Naive thymus-derived CD4-positive, alpha-beta T cell (primary cell): ENCODE data around the gene PLEKHA8. TPM values are rescaled to one million over a fixed set of nuclear protein-coding genes. Genes with fewer than 3 reads are reported as not detected.

ENCODE experiments used
- ATAC-seq: fragments of 150-1000 bp; cut with Tn5 transposase; 2 replicates; pipeline ENCODE4 v1.10.0; 2021; ENCODE audit warnings: mild to moderate bottlenecking, moderate library complexity
- CTCF ChIA-PET: fragments of 350-600 bp; sonication (Branson Sonifier 250); formaldehyde crosslinking; loops from one replicate; lab custom pipeline; 2021; ENCODE audit warnings: antibody characterized with exemption; lab: Charles Lee
- POLR2A ChIA-PET: fragments of 350-600 bp; sonication (Branson Sonifier 250); formaldehyde crosslinking; loops from one replicate; lab custom pipeline; 2021; ENCODE audit warnings: antibody characterized with exemption, inconsistent platforms; lab: Charles Lee
- DNase-seq, 9 donors: peaks; one replicate each; pipeline versions ENCODE4 v3.0.0 to v3.0.0-alpha.2; 2020 to 2022; ENCODE audit warnings: mixed read lengths in 1 of 9
- H3K27ac ChIP-seq: one replicate; pipeline ENCODE4 v1.7.0; 2013; ENCODE audit warnings: mild to moderate bottlenecking, low read depth, low read length, moderate library complexity
- H3K27me3 ChIP-seq, 2 donors: one replicate each; pipeline ENCODE4 v1.7.0; 2013; ENCODE audit warnings: low read length in 2 of 2, mild to moderate bottlenecking in 2 of 2, moderate library complexity in 2 of 2; ENCODE audit not compliant: control insufficient read depth in 2 of 2, insufficient read depth in 2 of 2
- H3K36me3 ChIP-seq, 3 experiments: 1 replicate in 2 of 3; 2 replicates in 1 of 3; pipeline ENCODE4 v1.7.0; 2013; ENCODE audit warnings: low read length in 3 of 3, mild to moderate bottlenecking in 3 of 3, moderate library complexity in 1 of 3; ENCODE audit not compliant: insufficient read depth in 3 of 3, control insufficient read depth in 2 of 3
- H3K4me1 ChIP-seq, 2 donors: one replicate each; pipeline ENCODE4 v1.7.0; 2013; ENCODE audit warnings: low read length in 2 of 2, mild to moderate bottlenecking in 2 of 2, moderate library complexity in 1 of 2; ENCODE audit not compliant: control insufficient read depth in 2 of 2, insufficient read depth in 2 of 2
- H3K4me3 ChIP-seq: 2 replicates; pipeline ENCODE4 v1.7.0; 2013; ENCODE audit warnings: mild to moderate bottlenecking, low read length
- H3K9me3 ChIP-seq, 3 experiments: 1 replicate in 2 of 3; 2 replicates in 1 of 3; pipeline ENCODE4 v1.7.0; 2013; ENCODE audit warnings: low read length in 3 of 3; ENCODE audit not compliant: control insufficient read depth in 2 of 3
- H3K27ac Mint-ChIP-seq, 9 donors: one replicate each; pipeline ENCODE4 v1.8.0; 2020 to 2022; ENCODE audit warnings: mixed read lengths in 9 of 9, mild to moderate bottlenecking in 8 of 9, moderate library complexity in 5 of 9, inconsistent platforms in 2 of 9
- H3K27me3 Mint-ChIP-seq, 5 donors: one replicate each; pipeline ENCODE4 v1.8.0; 2021 to 2022; ENCODE audit warnings: mixed read lengths in 5 of 5, mild to moderate bottlenecking in 1 of 5
- H3K36me3 Mint-ChIP-seq, 5 donors: one replicate each; pipeline ENCODE4 v1.8.0; 2020 to 2022; ENCODE audit warnings: mixed read lengths in 5 of 5, mild to moderate bottlenecking in 3 of 5, inconsistent platforms in 1 of 5
- H3K4me1 Mint-ChIP-seq, 7 donors: one replicate each; pipeline ENCODE4 v1.8.0; 2020 to 2022; ENCODE audit warnings: mixed read lengths in 7 of 7, mild to moderate bottlenecking in 3 of 7, inconsistent platforms in 1 of 7
- H3K4me3 Mint-ChIP-seq, 10 donors: one replicate each; pipeline ENCODE4 v1.8.0; 2020 to 2022; ENCODE audit warnings: mild to moderate bottlenecking in 10 of 10, mixed read lengths in 10 of 10, moderate library complexity in 6 of 10, inconsistent platforms in 2 of 10
- H3K9me3 Mint-ChIP-seq, 11 donors: one replicate each; pipeline ENCODE4 v1.8.0; 2020 to 2022; ENCODE audit warnings: mixed read lengths in 11 of 11, mild to moderate bottlenecking in 4 of 11, inconsistent platforms in 1 of 11, moderate library complexity in 1 of 11
- intact Hi-C, 2 donors: fragments of 100-400 bp; cut with micrococcal nuclease; formaldehyde crosslinking; loops; one replicate each; pipeline ENCODE4 v1.15.1; 2023
- polyA plus RNA-seq, 2 donors: library from polyadenylated mRNA; unstranded; fragments of 300-500 nt; fragmentation: Illumina TruSeq; gene quantifications; one replicate each; pipeline ENCODE4 v1.2.3, GENCODE V29; 2021
- total RNA-seq, 6 experiments: library from RNA in 5 of 6; stranded (reverse) in 5 of 6; gene quantifications; 1 replicate in 5 of 6; 2 replicates in 1 of 6; pipeline ENCODE4 v1.2.3 and lab custom pipeline; 2021 to 2026

PLEKHA8 gene
- total and polyA plus RNA-seq, 7 experiments from 2014 or later: 3.3 to 14.1 (median 8.4) TPM

GRCh38 chr7:30019387-30019786, 8.8 kb upstream of the PLEKHA8 start:
- no peak overlapping the region for H3K27ac Mint-ChIP-seq
- H3K9me3 Mint-ChIP-seq: no peaks in the 10 kb centered on the region
- H3K4me1 ChIP-seq: no peaks in the 10 kb centered on the region
- H3K36me3 ChIP-seq: peaks cover 0 to 8% (median 0%) of the 10 kb centered on the region in 3 experiments
- peaks cover 10 to 20% (median 13%) of the 10 kb centered on the region in 7 donors for H3K4me1 Mint-ChIP-seq
- ATAC-seq (no peak), DNase-seq (no peak)
- CTCF ChIA-PET: interaction anchor here (0.6 kb wide), 1 partner anchor 212 kb away, joined by 3 read pairs; no protein-coding TSS in a partner anchor
- H3K27me3 Mint-ChIP-seq: no peaks in the 10 kb centered on the region
- intact Hi-C loops: loop anchor here in 1 of 2 donors (1.0 kb wide), 1 partner anchor 43 kb away; no protein-coding TSS in a partner anchor
- H3K9me3 ChIP-seq: no peaks in the 10 kb centered on the region
- H3K27me3 ChIP-seq: no peaks in the 10 kb centered on the region
- POLR2A ChIA-PET: no interaction called here
- no peak overlapping the region for H3K27ac ChIP-seq
- H3K36me3 Mint-ChIP-seq: peaks cover 0 to 16% (median 7%) of the 10 kb centered on the region in 5 donors
- no peak overlapping the region for H3K4me3 ChIP-seq
- H3K4me3 Mint-ChIP-seq: no peak overlapping the region

- Histone ChIP-seq H3K4me3 (no peak overlapping the region), H3K27ac (no peak overlapping the region), H3K9me3 (no peaks in the 10 kb centered on the region), H3K27me3 (no peaks in the 10 kb centered on the region), H3K36me3 (peaks cover 0 to 8% (median 0%) of the 10 kb centered on the region in 3 experiments), H3K4me1 (peaks cover 0 to 2% of the 10 kb centered on the region in 2 donors)
- Mint-ChIP-seq H3K27ac (peak overlapping the region in 1 of 9 donors; percentile 6), H3K9me3 (no peaks in the 10 kb centered on the region), H3K4me1 (peaks cover 14 to 26% (median 18%) of the 10 kb centered on the region in 7 donors), H3K4me3 (no peak overlapping the region), H3K36me3 (peaks cover 0 to 12% (median 6%) of the 10 kb centered on the region in 5 donors), H3K27me3 (no peaks in the 10 kb centered on the region)
- intact Hi-C loops: loop anchor here in 1 of 2 donors (1.0 kb wide), 1 partner anchor 42 kb away; no protein-coding TSS in a partner anchor
- DNase-seq (no peak), ATAC-seq (no peak)
- POLR2A ChIA-PET: no interaction called here
- CTCF ChIA-PET: no interaction called here
Measured at GRCh38 chr7:30019960-30020359, 8.3 kb upstream of the PLEKHA8 start.

- intact Hi-C loops: no loop called here
- DNase-seq (no peak), ATAC-seq (no peak)
- no peaks in the 10 kb centered on the region for H3K9me3 Mint-ChIP-seq
- H3K4me1 ChIP-seq: peaks cover 0 to 8% of the 10 kb centered on the region in 2 donors
- no peak overlapping the region for H3K27ac Mint-ChIP-seq
- H3K27ac ChIP-seq: no peak overlapping the region
- no peaks in the 10 kb centered on the region for H3K27me3 Mint-ChIP-seq
- H3K4me1 Mint-ChIP-seq: peaks cover 20 to 32% (median 24%) of the 10 kb centered on the region in 7 donors
- H3K36me3 ChIP-seq: peaks cover 0 to 8% (median 0%) of the 10 kb centered on the region in 3 experiments
- H3K27me3 ChIP-seq: no peaks in the 10 kb centered on the region
- H3K4me3 ChIP-seq: no peak overlapping the region
- H3K9me3 ChIP-seq: no peaks in the 10 kb centered on the region
- POLR2A ChIA-PET: no interaction called here
- H3K36me3 Mint-ChIP-seq: peaks cover 0 to 12% (median 7%) of the 10 kb centered on the region in 5 donors
- CTCF ChIA-PET: no interaction called here
- no peak overlapping the region for H3K4me3 Mint-ChIP-seq
Measured at GRCh38 chr7:30020535-30020934, 7.7 kb upstream of the PLEKHA8 start.

GRCh38 chr7:30022991-30023390, 5.2 kb upstream of the PLEKHA8 start:
- H3K4me1 Mint-ChIP-seq: peaks cover 28 to 47% (median 39%) of the 10 kb centered on the region in 7 donors
- H3K4me3 Mint-ChIP-seq: no peak overlapping the region
- H3K36me3 Mint-ChIP-seq: peaks cover 0 to 7% (median 3%) of the 10 kb centered on the region in 5 donors
- H3K27me3 Mint-ChIP-seq: no peaks in the 10 kb centered on the region
- no peaks in the 10 kb centered on the region for H3K9me3 ChIP-seq
- intact Hi-C loops: no loop called here
- no peak overlapping the region for H3K27ac ChIP-seq
- H3K9me3 Mint-ChIP-seq: no peaks in the 10 kb centered on the region
- no peak overlapping the region for H3K27ac Mint-ChIP-seq
- POLR2A ChIA-PET: no interaction called here
- peaks cover 6 to 12% of the 10 kb centered on the region in 2 donors for H3K4me1 ChIP-seq
- H3K4me3 ChIP-seq: no peak overlapping the region
- ATAC-seq (no peak), DNase-seq (no peak)
- CTCF ChIA-PET: no interaction called here
- no peaks in the 10 kb centered on the region for H3K27me3 ChIP-seq
- H3K36me3 ChIP-seq: no peaks in the 10 kb centered on the region

- no peak overlapping the region for H3K4me3 ChIP-seq
- H3K27me3 ChIP-seq: no peaks in the 10 kb centered on the region
- H3K4me1 Mint-ChIP-seq: peaks cover 28 to 47% (median 40%) of the 10 kb centered on the region in 7 donors
- no peaks in the 10 kb centered on the region for H3K9me3 Mint-ChIP-seq
- H3K27ac Mint-ChIP-seq: no peak overlapping the region
- H3K27ac ChIP-seq: no peak overlapping the region
- ATAC-seq (no peak), DNase-seq (no peak)
- ChIA-PET POLR2A (no interaction called here), CTCF (no interaction called here)
- peaks cover 0 to 5% (median 0%) of the 10 kb centered on the region in 5 donors for H3K36me3 Mint-ChIP-seq
- intact Hi-C loops: no loop called here
- no peaks in the 10 kb centered on the region for H3K27me3 Mint-ChIP-seq
- peaks cover 0 to 3% (median 0%) of the 10 kb centered on the region in 3 experiments for H3K36me3 ChIP-seq
- peak overlapping the region in 1 of 10 donors; percentile 53 for H3K4me3 Mint-ChIP-seq
- peaks cover 6 to 12% of the 10 kb centered on the region in 2 donors for H3K4me1 ChIP-seq
- H3K9me3 ChIP-seq: no peaks in the 10 kb centered on the region
Measured at GRCh38 chr7:30023524-30023923, 4.7 kb upstream of the PLEKHA8 start.

- H3K27me3 Mint-ChIP-seq: no peaks in the 10 kb centered on the region
- Histone ChIP-seq H3K27ac (peak within 1 kb of the TSS; percentile 69), H3K9me3 (no peaks in the 10 kb centered on the region), H3K27me3 (no peaks in the 10 kb centered on the region), H3K36me3 (peaks cover 0 to 6% (median 0%) of the 10 kb centered on the region in 3 experiments), H3K4me3 (peak within 1 kb of the TSS; percentile 79), H3K4me1 (peaks cover 6 to 20% of the 10 kb centered on the region in 2 donors)
- peak within 1 kb of the TSS; percentile 74 to 94 (median 88) for H3K27ac Mint-ChIP-seq
- CTCF ChIA-PET: interaction anchor here (0.8 kb wide), 1 partner anchor 35 kb away, joined by 6 read pairs; no protein-coding TSS in a partner anchor
- peak within 1 kb of the TSS in 6 of 10 donors; percentile 85 to 98 (median 89) for H3K4me3 Mint-ChIP-seq
- intact Hi-C loops: loop anchor here (1.0 to 5.0 kb wide), 13 partner anchors 38 to 1696 kb away; partner anchors contain the start of genes MINDY4 (in 2 of the 2), NOD1 (in 2 of the 2), SCRN1 (in 2 of the 2) and ZNRF2 (in 2 of the 2)
- H3K4me1 Mint-ChIP-seq: peaks cover 28 to 47% (median 40%) of the 10 kb centered on the region in 7 donors
- ATAC-seq (peak; percentile 91), DNase-seq (peak; percentile 70 to 93 (median 89))
- peaks cover 0 to 5% (median 0%) of the 10 kb centered on the region in 5 donors for H3K36me3 Mint-ChIP-seq
- H3K9me3 Mint-ChIP-seq: no peaks in the 10 kb centered on the region
- POLR2A ChIA-PET: interaction anchor here (0.6 to 2.2 kb wide), 3 partner anchors 108 to 258 kb away, joined by 3 to 7 read pairs (median 4); partner anchors contain the start of genes MTURN and ZNRF2
Measured at GRCh38 chr7:30026229-30027064, 1.8 kb upstream of the PLEKHA8 start, which contains the start of gene FKBP14. TSS of gene FKBP14 (minus strand) at chr7:30026702. CDS start at chr7:30026508, 194 bp downstream.
